ENCODE data around the gene OVOL1. TPM values are rescaled to one million over a fixed set of nuclear protein-coding genes. Genes with fewer than 3 reads are reported as not detected.

Gene OVOL1
- polyA plus RNA-seq (2012; ENCODE audit: insufficient read depth, insufficient read length, low read depth) = not detected

GRCh38 chr11:65786786-65787636 lies at the start of gene OVOL1:
Gene OVOL1, plus strand, starts transcription at chr11:65787063. Its CDS starts 311 bp downstream, at chr11:65787374.
- peaks cover 48% of the 10 kb centered on the region for H3K27me3 ChIP-seq
- H3K9me3 ChIP-seq = no peaks in the 10 kb centered on the region
- H3K4me1 ChIP-seq = no peaks in the 10 kb centered on the region
- H3K4me3 ChIP-seq (ENCODE audit: low read depth, low read length) = no peak within 1 kb of the TSS
- TF ChIP-seq CTCF (IDR thresholded peaks at IDR 0.05; ENCODE audit: low read depth, low read length) = no peak
- no peak for DNase-seq
- H3K36me3 ChIP-seq = no peaks in the 10 kb centered on the region

GRCh38 chr11:65739022-65739421 lies 47.8 kb upstream of the OVOL1 start:
- H3K4me1 ChIP-seq = no peaks in the 10 kb centered on the region
- no peak for TF ChIP-seq CTCF (IDR thresholded peaks at IDR 0.05; ENCODE audit: low read depth, low read length)
- peaks cover 46% of the 10 kb centered on the region for H3K27me3 ChIP-seq
- H3K36me3 ChIP-seq = no peaks in the 10 kb centered on the region
- H3K9me3 ChIP-seq = peaks cover 8% of the 10 kb centered on the region
- H3K4me3 ChIP-seq (ENCODE audit: low read depth, low read length) = no peak overlapping the region
- DNase-seq = no peak

GRCh38 chr11:65741185-65741584 lies 45.7 kb upstream of the OVOL1 start:
- peaks cover 3% of the 10 kb centered on the region; the same call in 1 of the 2 replicates for H3K9me3 ChIP-seq
- no peak for TF ChIP-seq CTCF (IDR thresholded peaks at IDR 0.05; ENCODE audit: low read depth, low read length)
- no peak for DNase-seq
- H3K4me1 ChIP-seq = no peaks in the 10 kb centered on the region
- H3K4me3 ChIP-seq (ENCODE audit: low read depth, low read length) = no peak overlapping the region
- no peaks in the 10 kb centered on the region for H3K36me3 ChIP-seq
- peaks cover 64% of the 10 kb centered on the region for H3K27me3 ChIP-seq

GRCh38 chr11:65742353-65742752 lies 44.5 kb upstream of the OVOL1 start:
- no peak for DNase-seq
- Histone ChIP-seq H3K27me3 (peaks cover 70% of the 10 kb centered on the region), H3K4me3 (ENCODE audit: low read depth, low read length) (no peak overlapping the region), H3K9me3 (peaks cover 3% of the 10 kb centered on the region; the same call in 1 of the 2 replicates), H3K36me3 (no peaks in the 10 kb centered on the region), H3K4me1 (no peaks in the 10 kb centered on the region)
- no peak for TF ChIP-seq CTCF (IDR thresholded peaks at IDR 0.05; ENCODE audit: low read depth, low read length)

GRCh38 chr11:65743681-65744025 lies 43.2 kb upstream of the OVOL1 start:
- Histone ChIP-seq H3K4me3 (ENCODE audit: low read depth, low read length) (no peak overlapping the region), H3K9me3 (no peaks in the 10 kb centered on the region), H3K4me1 (no peaks in the 10 kb centered on the region), H3K27me3 (peaks cover 79% of the 10 kb centered on the region), H3K36me3 (no peaks in the 10 kb centered on the region)
- DNase-seq = no peak
- TF ChIP-seq CTCF (IDR thresholded peaks at IDR 0.05; ENCODE audit: low read depth, low read length) = no peak

GRCh38 chr11:65744026-65744698 lies 42.7 kb upstream of the OVOL1 start:
- peak; percentile 67 for DNase-seq

More at GRCh38 chr11:65744026-65744698, 42.7 kb upstream of the OVOL1 start:
- Histone ChIP-seq H3K4me1 (no peaks in the 10 kb centered on the region), H3K4me3 (ENCODE audit: low read depth, low read length) (no peak overlapping the region), H3K27me3 (peaks cover 81% of the 10 kb centered on the region), H3K36me3 (no peaks in the 10 kb centered on the region), H3K9me3 (no peaks in the 10 kb centered on the region)
- peak; percentile 71 for TF ChIP-seq CTCF (IDR thresholded peaks at IDR 0.05; ENCODE audit: low read depth, low read length)
